Activated CD8-positive, alpha-beta T cell treated with anti-CD3 and anti-CD28 coated beads for 36 hours (primary cell): ENCODE data around the gene TENT5C. TPM values are rescaled to one million over a fixed set of nuclear protein-coding genes. Genes with fewer than 3 reads are reported as not detected.

ENCODE experiments used
- ATAC-seq: fragments of 200-7000 bp; cut with Tn5 transposase; one replicate; pipeline ENCODE4 v1.10.0; 2021; ENCODE audit warnings: mild to moderate bottlenecking, moderate library complexity
- CTCF ChIA-PET: fragments of 350-600 bp; sonication (Branson Sonifier 250); formaldehyde crosslinking; loops from one replicate; lab custom pipeline; 2021; ENCODE audit warnings: antibody characterized with exemption; lab: Charles Lee
- POLR2A ChIA-PET: fragments of 350-600 bp; sonication (Branson Sonifier 250); formaldehyde crosslinking; loops from one replicate; lab custom pipeline; 2021; ENCODE audit warnings: antibody characterized with exemption; lab: Charles Lee
- DNase-seq: peaks from one replicate; pipeline ENCODE4 v3.0.0-alpha.2; 2020
- H3K27ac Mint-ChIP-seq: one replicate; pipeline ENCODE4 v1.8.0; 2021; ENCODE audit warnings: mild to moderate bottlenecking, mixed read lengths
- H3K27me3 Mint-ChIP-seq: one replicate; pipeline ENCODE4 v1.8.0; 2021; ENCODE audit warnings: mixed read lengths
- H3K36me3 Mint-ChIP-seq: one replicate; pipeline ENCODE4 v1.8.0; 2021; ENCODE audit warnings: low read depth, mixed read lengths
- H3K4me1 Mint-ChIP-seq: one replicate; pipeline ENCODE4 v1.8.0; 2021; ENCODE audit warnings: low read depth, mixed read lengths
- H3K4me3 Mint-ChIP-seq: one replicate; pipeline ENCODE4 v1.8.0; 2021; ENCODE audit warnings: mild to moderate bottlenecking, moderate library complexity, mixed read lengths
- H3K9me3 Mint-ChIP-seq: one replicate; pipeline ENCODE4 v1.8.0; 2021; ENCODE audit warnings: mixed read lengths
- intact Hi-C: fragments of 100-400 bp; cut with micrococcal nuclease; formaldehyde crosslinking; loops from one replicate; pipeline ENCODE4 v1.10.0; 2022
- total RNA-seq, 2 experiments: library from RNA; stranded (reverse); gene quantifications; one replicate each; pipeline ENCODE4 v1.2.3, GENCODE V29; 2021
- TF ChIP-seq, protein P1 (sequence below): fragments of 200-600 bp; IDR thresholded peaks from one replicate; pipeline ENCODE4 v1.8.0; 2022; ENCODE audit warnings: antibody characterized with exemption, mild to moderate bottlenecking

Gene TENT5C
- total RNA-seq, 2 experiments from 2014 or later = 13.1 to 13.6 TPM

DNA sequence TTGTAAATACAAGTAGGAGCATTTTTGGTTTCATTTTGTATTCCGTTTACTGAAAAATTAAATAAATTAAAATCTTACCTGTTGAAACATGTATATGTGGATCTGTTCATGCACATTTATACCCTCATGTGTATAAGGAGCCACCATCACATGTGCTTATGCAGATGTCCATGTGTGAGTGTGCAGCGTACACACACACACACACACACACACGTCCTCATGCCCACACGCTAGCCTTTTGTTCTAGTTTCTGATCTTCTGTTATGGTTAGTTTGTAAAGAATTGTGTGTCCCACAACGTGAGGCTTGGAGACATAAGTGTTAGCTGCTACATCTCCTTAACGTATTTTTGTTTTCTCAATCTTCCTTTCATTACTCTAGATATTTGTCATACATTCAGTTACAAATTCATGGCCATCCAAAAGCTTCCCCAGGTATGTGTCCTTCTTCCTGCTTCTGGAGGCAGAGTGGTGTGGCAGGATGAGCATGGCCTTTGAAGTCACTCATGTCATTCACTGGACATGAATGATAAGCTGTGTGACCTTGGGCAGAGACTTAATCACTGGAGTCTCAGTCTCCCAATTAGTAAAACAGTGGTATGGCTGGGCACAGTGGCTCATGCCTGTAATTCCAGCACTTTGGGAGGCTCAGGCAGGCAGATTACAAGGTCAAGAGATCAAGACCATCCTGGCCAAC, 54.6 kb downstream of the TENT5C start:
- H3K4me3 Mint-ChIP-seq = no peak overlapping the region
- CTCF ChIA-PET = interaction anchor here (0.9 to 4.8 kb wide), 7 partner anchors 12 to 125 kb away, joined by 3 to 36 read pairs (median 5); partner anchors contain the start of gene TENT5C
- peaks cover 7% of the 10 kb centered on the region for H3K9me3 Mint-ChIP-seq
- H3K27ac Mint-ChIP-seq = peak overlapping the region; percentile 37
- POLR2A ChIA-PET = interaction anchor here (1.0 to 2.0 kb wide), 6 partner anchors 17 to 293 kb away, joined by 3 to 14 read pairs (median 4); partner anchors contain the start of gene MAN1A2
- H3K27me3 Mint-ChIP-seq = peaks cover 9% of the 10 kb centered on the region
- intact Hi-C loops = loop anchor here (10.0 kb wide), 1 partner anchor 656 kb away; the partner anchor contains the start of gene CD101
- ATAC-seq (no peak), DNase-seq (no peak)
- peaks cover 90% of the 10 kb centered on the region for H3K4me1 Mint-ChIP-seq
- TF ChIP-seq, protein P1, sequence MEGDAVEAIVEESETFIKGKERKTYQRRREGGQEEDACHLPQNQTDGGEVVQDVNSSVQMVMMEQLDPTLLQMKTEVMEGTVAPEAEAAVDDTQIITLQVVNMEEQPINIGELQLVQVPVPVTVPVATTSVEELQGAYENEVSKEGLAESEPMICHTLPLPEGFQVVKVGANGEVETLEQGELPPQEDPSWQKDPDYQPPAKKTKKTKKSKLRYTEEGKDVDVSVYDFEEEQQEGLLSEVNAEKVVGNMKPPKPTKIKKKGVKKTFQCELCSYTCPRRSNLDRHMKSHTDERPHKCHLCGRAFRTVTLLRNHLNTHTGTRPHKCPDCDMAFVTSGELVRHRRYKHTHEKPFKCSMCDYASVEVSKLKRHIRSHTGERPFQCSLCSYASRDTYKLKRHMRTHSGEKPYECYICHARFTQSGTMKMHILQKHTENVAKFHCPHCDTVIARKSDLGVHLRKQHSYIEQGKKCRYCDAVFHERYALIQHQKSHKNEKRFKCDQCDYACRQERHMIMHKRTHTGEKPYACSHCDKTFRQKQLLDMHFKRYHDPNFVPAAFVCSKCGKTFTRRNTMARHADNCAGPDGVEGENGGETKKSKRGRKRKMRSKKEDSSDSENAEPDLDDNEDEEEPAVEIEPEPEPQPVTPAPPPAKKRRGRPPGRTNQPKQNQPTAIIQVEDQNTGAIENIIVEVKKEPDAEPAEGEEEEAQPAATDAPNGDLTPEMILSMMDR = no peak
- H3K36me3 Mint-ChIP-seq = no peaks in the 10 kb centered on the region

DNA sequence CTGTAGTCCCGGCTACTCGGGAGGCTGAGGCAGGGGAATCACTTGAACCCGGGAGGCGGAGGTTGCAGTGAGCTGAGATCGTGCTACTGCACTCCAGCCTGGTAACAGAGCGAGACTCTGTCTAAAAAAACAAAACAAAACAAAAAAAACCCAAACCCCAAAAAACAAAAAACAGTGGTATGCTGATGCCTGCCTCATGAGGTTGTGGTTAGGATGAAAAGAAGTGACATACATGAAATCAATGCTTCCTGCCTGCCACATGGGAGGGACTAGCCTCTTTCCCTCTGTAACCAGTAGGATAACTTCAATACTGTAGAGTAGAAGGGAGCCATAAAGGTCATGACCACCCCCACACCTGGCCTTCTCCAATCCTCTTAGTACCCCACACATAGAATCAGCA, 55.2 kb downstream of the TENT5C start:
- POLR2A ChIA-PET = interaction anchor here (1.3 to 1.8 kb wide), 2 partner anchors 53 to 294 kb away, joined by 3 to 7 read pairs; partner anchors contain the start of gene MAN1A2
- ATAC-seq (peak; percentile 10), DNase-seq (peak; percentile 69)
- Mint-ChIP-seq H3K4me1 (peaks cover 90% of the 10 kb centered on the region), H3K9me3 (peaks cover 7% of the 10 kb centered on the region), H3K27me3 (peaks cover 9% of the 10 kb centered on the region), H3K4me3 (no peak overlapping the region), H3K36me3 (no peaks in the 10 kb centered on the region), H3K27ac (peak overlapping the region; percentile 47)
- TF ChIP-seq, protein P1 = no peak
- CTCF ChIA-PET = interaction anchor here (1.0 to 4.8 kb wide), 4 partner anchors 14 to 126 kb away, joined by 3 to 36 read pairs (median 5); no protein-coding TSS in a partner anchor
- intact Hi-C loops = loop anchor here (10.0 kb wide), 1 partner anchor 656 kb away; the partner anchor contains the start of gene CD101

DNA sequence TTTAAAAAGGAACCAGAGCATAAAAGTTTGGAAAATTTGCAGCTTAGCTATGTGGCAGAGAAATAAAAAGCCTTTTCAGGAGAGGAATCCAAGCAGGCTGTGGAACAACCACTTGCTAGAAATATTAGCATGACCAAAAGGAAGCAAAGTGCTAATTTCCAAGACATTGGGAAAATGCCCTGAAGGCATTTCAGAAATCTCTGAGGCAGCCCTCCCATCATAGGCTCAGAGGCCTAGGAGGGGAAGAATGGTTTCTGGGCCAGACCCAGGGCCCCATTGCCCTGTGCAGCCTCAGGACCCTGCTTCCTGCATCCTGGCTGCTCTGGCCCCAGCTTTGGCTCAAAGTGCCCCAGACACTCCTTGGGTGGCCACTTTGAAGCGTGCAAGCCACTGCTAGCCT, 56.8 kb downstream of the TENT5C start:
- Mint-ChIP-seq H3K4me1 (peaks cover 77% of the 10 kb centered on the region), H3K9me3 (peaks cover 7% of the 10 kb centered on the region), H3K36me3 (no peaks in the 10 kb centered on the region), H3K27ac (no peak overlapping the region), H3K27me3 (peaks cover 12% of the 10 kb centered on the region), H3K4me3 (no peak overlapping the region)
- ChIA-PET CTCF (interaction anchor here (1.2 to 4.1 kb wide), 6 partner anchors 8 to 128 kb away, joined by 3 to 22 read pairs (median 6); no protein-coding TSS in a partner anchor), POLR2A (no interaction called here)
- DNase-seq = no peak
- no peak for ATAC-seq
- TF ChIP-seq, protein P1 = no peak
- intact Hi-C loops = loop anchor here (10.0 kb wide), 1 partner anchor 658 kb away; the partner anchor contains the start of gene CD101

DNA sequence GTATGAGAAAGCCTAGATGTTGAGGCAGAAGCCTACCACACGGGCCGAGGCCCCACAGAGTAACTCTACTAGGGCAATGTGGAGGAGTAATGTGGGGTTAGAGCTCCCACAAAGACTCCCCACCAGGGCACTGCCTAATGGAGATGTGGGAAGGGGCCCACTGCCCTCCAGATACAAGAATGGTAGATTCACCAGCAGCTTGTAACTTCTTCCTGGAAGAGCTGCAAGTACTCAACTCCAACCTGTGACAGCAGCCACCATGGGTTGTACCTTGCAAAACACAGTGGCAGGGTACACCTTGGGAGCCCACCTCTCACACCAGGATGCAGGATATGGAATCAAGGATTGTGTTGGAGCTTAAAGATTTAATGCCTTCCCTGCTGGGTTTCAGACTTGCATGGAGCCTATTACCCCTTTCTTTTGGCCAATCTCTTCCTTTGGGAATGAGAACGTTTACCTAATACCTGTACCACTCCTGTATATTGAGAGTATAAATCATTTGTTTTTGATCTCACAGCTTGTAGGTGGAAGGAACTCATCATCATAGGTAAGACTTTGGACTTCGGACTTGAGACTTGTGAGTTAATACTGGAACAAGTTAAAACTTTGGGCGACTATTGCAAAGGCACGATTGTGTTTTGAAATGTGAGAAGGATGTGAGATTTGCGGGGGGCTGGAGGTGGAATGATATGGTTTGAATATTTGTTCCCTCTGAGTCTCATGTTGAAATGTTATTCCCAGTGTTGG, 57.5 kb downstream of the TENT5C start:
- Mint-ChIP-seq H3K27me3 (peaks cover 17% of the 10 kb centered on the region), H3K4me1 (peaks cover 74% of the 10 kb centered on the region), H3K27ac (peak overlapping the region; percentile 77), H3K9me3 (peaks cover 7% of the 10 kb centered on the region), H3K36me3 (no peaks in the 10 kb centered on the region), H3K4me3 (no peak overlapping the region)
- no peak for ATAC-seq
- POLR2A ChIA-PET = interaction anchor here (2.7 kb wide), 1 partner anchor 56 kb away, joined by 8 read pairs; no protein-coding TSS in a partner anchor
- TF ChIP-seq, protein P1 = no peak
- intact Hi-C loops = loop anchor here (10.0 kb wide), 1 partner anchor 659 kb away; the partner anchor contains the start of gene CD101
- CTCF ChIA-PET = interaction anchor here (0.8 to 4.1 kb wide), 9 partner anchors 8 to 129 kb away, joined by 3 to 22 read pairs (median 6); no protein-coding TSS in a partner anchor
- no peak for DNase-seq
